ENCODE data around the gene HAUS6.
"Not testable (repeated sequence)": the region's sequence is repeated elsewhere in the genome, so short reads cannot be mapped to it uniquely, and the experiment has no call there.

Gene HAUS6

DNA sequence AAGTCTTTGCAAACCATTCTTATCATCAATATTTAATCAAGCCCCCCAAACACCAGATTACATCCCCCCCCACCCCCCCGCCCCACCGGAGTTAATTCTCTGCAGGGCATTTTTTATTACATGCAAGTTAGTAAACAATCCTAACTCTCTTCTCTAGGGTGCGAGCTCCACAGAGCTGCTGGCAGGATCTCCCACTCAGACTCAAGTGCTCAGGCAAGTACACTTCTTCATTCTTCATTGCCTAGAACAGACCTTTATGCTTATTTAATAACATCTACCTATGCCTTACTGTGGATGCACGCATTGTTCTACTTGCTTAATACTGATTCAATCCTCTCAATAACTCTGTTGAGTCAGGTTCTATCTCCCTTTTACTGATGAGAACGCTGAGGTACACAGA lies 79.6 kb downstream of the HAUS6 start:
- H3K27ac ChIP-seq: no peak overlapping the region
- TF ChIP-seq, protein P1, sequence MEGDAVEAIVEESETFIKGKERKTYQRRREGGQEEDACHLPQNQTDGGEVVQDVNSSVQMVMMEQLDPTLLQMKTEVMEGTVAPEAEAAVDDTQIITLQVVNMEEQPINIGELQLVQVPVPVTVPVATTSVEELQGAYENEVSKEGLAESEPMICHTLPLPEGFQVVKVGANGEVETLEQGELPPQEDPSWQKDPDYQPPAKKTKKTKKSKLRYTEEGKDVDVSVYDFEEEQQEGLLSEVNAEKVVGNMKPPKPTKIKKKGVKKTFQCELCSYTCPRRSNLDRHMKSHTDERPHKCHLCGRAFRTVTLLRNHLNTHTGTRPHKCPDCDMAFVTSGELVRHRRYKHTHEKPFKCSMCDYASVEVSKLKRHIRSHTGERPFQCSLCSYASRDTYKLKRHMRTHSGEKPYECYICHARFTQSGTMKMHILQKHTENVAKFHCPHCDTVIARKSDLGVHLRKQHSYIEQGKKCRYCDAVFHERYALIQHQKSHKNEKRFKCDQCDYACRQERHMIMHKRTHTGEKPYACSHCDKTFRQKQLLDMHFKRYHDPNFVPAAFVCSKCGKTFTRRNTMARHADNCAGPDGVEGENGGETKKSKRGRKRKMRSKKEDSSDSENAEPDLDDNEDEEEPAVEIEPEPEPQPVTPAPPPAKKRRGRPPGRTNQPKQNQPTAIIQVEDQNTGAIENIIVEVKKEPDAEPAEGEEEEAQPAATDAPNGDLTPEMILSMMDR (conservative IDR thresholded peaks at IDR 0.05; ENCODE audit: low read depth, low read length): no peak
- no peaks in the 10 kb centered on the region for H3K27me3 ChIP-seq (ENCODE audit: insufficient read depth, low read depth)

GRCh38 chr9:19022206-19022605 lies 80.5 kb downstream of the HAUS6 start:
- Histone ChIP-seq H3K4me1 (ENCODE audit: low read depth, poor library complexity, severe bottlenecking) (peaks cover 2% of the 10 kb centered on the region), H3K4me2 (no peak overlapping the region), H3K9ac (no peak overlapping the region), H3K27ac (no peak overlapping the region), H3K36me3 (ENCODE audit: insufficient read depth) (no peaks in the 10 kb centered on the region), H3K4me3 (IDR thresholded peaks at IDR 0.05; ENCODE audit: insufficient read depth, low read depth, low read length) (no peak overlapping the region), H4K20me1 (ENCODE audit: insufficient read depth) (no peaks in the 10 kb centered on the region), H3K79me2 (ENCODE audit: insufficient read depth, low read depth) (no peaks in the 10 kb centered on the region), H2AFZ (ENCODE audit: low read depth) (no peak overlapping the region), H3K27me3 (ENCODE audit: insufficient read depth, low read depth) (no peaks in the 10 kb centered on the region)
- TF ChIP-seq, protein P1 (conservative IDR thresholded peaks at IDR 0.05; ENCODE audit: low read depth, low read length): no peak

More for the DNA sequence above, 79.6 kb downstream of the HAUS6 start:
- no peaks in the 10 kb centered on the region for H3K36me3 ChIP-seq (ENCODE audit: insufficient read depth)
- H2AFZ ChIP-seq (ENCODE audit: low read depth): no peak overlapping the region
- H3K4me1 ChIP-seq (ENCODE audit: low read depth, poor library complexity, severe bottlenecking): peaks cover 2% of the 10 kb centered on the region
- H4K20me1 ChIP-seq (ENCODE audit: insufficient read depth): no peaks in the 10 kb centered on the region
- H3K9ac ChIP-seq: no peak overlapping the region
- H3K79me2 ChIP-seq (ENCODE audit: insufficient read depth, low read depth): no peaks in the 10 kb centered on the region
- no peak overlapping the region for H3K4me3 ChIP-seq (IDR thresholded peaks at IDR 0.05; ENCODE audit: insufficient read depth, low read depth, low read length)
- no peak overlapping the region for H3K4me2 ChIP-seq

DNA sequence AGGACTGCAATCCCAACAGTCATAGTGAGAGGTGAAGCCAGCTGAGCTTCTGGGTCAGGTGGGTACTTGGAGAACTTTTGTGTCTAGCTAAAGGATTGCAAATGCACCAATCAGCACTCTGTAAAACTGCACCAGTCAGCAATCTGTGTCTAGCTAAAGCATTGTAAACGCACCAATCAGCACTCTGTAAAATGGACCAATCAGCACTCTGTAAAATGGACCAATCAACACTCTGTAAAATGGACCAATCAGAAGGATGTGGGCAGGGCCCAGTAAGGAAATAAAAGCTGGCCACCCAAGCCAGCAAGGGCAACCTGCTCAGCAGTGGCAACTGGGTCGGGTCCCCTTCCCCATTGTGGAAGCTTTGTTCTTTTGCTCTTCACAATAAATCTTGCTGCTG lies 81.1 kb downstream of the HAUS6 start:
- not testable (repeated sequence) for H3K4me2 ChIP-seq; H3K9ac ChIP-seq; H3K4me3 ChIP-seq (IDR thresholded peaks at IDR 0.05; ENCODE audit: insufficient read depth, low read depth, low read length); H3K27me3 ChIP-seq (ENCODE audit: insufficient read depth, low read depth); H2AFZ ChIP-seq (ENCODE audit: low read depth); H3K27ac ChIP-seq; H4K20me1 ChIP-seq (ENCODE audit: insufficient read depth); H3K4me1 ChIP-seq (ENCODE audit: low read depth, poor library complexity, severe bottlenecking); H3K36me3 ChIP-seq (ENCODE audit: insufficient read depth); H3K79me2 ChIP-seq (ENCODE audit: insufficient read depth, low read depth)

- no peak overlapping the region for H3K4me3 ChIP-seq (IDR thresholded peaks at IDR 0.05; ENCODE audit: insufficient read depth, low read depth, low read length)
- H3K27me3 ChIP-seq (ENCODE audit: insufficient read depth, low read depth): no peaks in the 10 kb centered on the region
These were observed 81.7 kb downstream of the HAUS6 start for GRCh38 chr9:19020886-19021455.

DNA sequence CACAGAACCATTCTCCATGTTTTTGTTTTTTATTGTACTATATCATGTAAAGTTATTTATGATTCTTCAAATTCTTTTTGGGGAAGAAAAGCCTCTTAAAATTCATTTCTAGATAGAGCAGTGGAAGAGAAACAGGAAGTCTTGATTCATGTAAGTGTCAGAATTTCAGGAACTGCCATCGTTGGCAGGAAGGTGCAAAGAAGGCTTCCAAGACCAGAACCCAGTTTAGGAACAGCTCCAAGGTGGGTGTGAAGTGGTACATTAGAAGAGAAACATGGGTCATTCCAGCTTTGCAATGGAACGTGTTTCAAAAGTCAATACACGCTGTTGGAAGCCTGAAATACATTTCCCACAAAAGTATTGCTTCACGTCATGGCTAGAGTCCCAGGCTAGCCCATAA lies 84.5 kb downstream of the HAUS6 start:
- Histone ChIP-seq H2AFZ (ENCODE audit: low read depth) (no peak overlapping the region), H3K4me2 (no peak overlapping the region), H3K79me2 (ENCODE audit: insufficient read depth, low read depth) (no peaks in the 10 kb centered on the region), H3K27me3 (ENCODE audit: insufficient read depth, low read depth) (no peaks in the 10 kb centered on the region), H3K4me1 (ENCODE audit: low read depth, poor library complexity, severe bottlenecking) (no peaks in the 10 kb centered on the region), H3K36me3 (ENCODE audit: insufficient read depth) (no peaks in the 10 kb centered on the region), H4K20me1 (ENCODE audit: insufficient read depth) (no peaks in the 10 kb centered on the region), H3K4me3 (IDR thresholded peaks at IDR 0.05; ENCODE audit: insufficient read depth, low read depth, low read length) (no peak overlapping the region), H3K9ac (no peak overlapping the region), H3K27ac (no peak overlapping the region)
- TF ChIP-seq, protein P1 (conservative IDR thresholded peaks at IDR 0.05; ENCODE audit: low read depth, low read length): no peak

More at GRCh38 chr9:19020886-19021455, 81.7 kb downstream of the HAUS6 start:
- TF ChIP-seq, protein P1 (conservative IDR thresholded peaks at IDR 0.05; ENCODE audit: low read depth, low read length): no peak
- H4K20me1 ChIP-seq (ENCODE audit: insufficient read depth): no peaks in the 10 kb centered on the region
- H3K27ac ChIP-seq: no peak overlapping the region
- no peaks in the 10 kb centered on the region for H3K79me2 ChIP-seq (ENCODE audit: insufficient read depth, low read depth)
- no peak overlapping the region for H2AFZ ChIP-seq (ENCODE audit: low read depth)
- no peaks in the 10 kb centered on the region for H3K4me1 ChIP-seq (ENCODE audit: low read depth, poor library complexity, severe bottlenecking)
- no peaks in the 10 kb centered on the region for H3K36me3 ChIP-seq (ENCODE audit: insufficient read depth)
- no peak overlapping the region for H3K4me2 ChIP-seq
- no peak overlapping the region for H3K9ac ChIP-seq
